ENCODE data around the gene ABCB9. TPM values are rescaled to one million over a fixed set of nuclear protein-coding genes. Genes with fewer than 3 reads are reported as not detected.

The ABCB9 gene
- total RNA-seq, 1 experiment from 2014 or later = 20.9 TPM

- ATAC-seq = no peak
- no peaks in the 10 kb centered on the region for H4K20me1 ChIP-seq (ENCODE audit: low read length)
- H2AFZ ChIP-seq (ENCODE audit: low read length) = no peak overlapping the region
- H3K4me3 ChIP-seq (ENCODE audit: low read length) = no peak overlapping the region
- POLR2A ChIA-PET (ENCODE audit: unreplicated experiment) = no interaction called here
- no peak overlapping the region for H3K27ac ChIP-seq (ENCODE audit: low read length)
- no peak for DNase-seq
- H3K9me3 ChIP-seq (ENCODE audit: low read length) = no peaks in the 10 kb centered on the region
- no peak for TF ChIP-seq EZH2 (IDR thresholded peaks at IDR 0.05; ENCODE audit: low read length, unreplicated experiment)
- no peak for TF ChIP-seq EZH2phosphoT487 (IDR thresholded peaks at IDR 0.05; ENCODE audit: borderline replicate concordance, low read length)
- no peak for TF ChIP-seq CTCF (conservative IDR thresholded peaks at IDR 0.05; ENCODE audit: low read depth, low read length)
- no peaks in the 10 kb centered on the region for H3K27me3 ChIP-seq (ENCODE audit: low read length)
- intact Hi-C loops (cut with micrococcal nuclease) = no loop called here
- peaks cover 42% of the 10 kb centered on the region for H3K79me2 ChIP-seq (ENCODE audit: low read length)
- H3K36me3 ChIP-seq (ENCODE audit: low read depth, low read length) = peaks cover 2% of the 10 kb centered on the region; the same call in 1 of the 2 replicates
- H3K9ac ChIP-seq (ENCODE audit: low read length) = no peak overlapping the region
- no TSS peak for BruUV-seq (replicated peaks)
- H3K4me1 ChIP-seq (ENCODE audit: insufficient read depth, low read length) = peaks cover 19% of the 10 kb centered on the region
- CTCF ChIA-PET = interaction anchor here (0.7 kb wide), 1 partner anchor 132 kb away, joined by 5 read pairs; no protein-coding TSS in a partner anchor
- H3K4me2 ChIP-seq (ENCODE audit: low read length) = no peak overlapping the region
- no peaks in the 10 kb centered on the region for H3F3A ChIP-seq (ENCODE audit: low read length, unreplicated experiment)
- no peaks in the 10 kb centered on the region for H3K9me2 ChIP-seq (replicated peaks; ENCODE audit: low read length)
These were observed 17.7 kb upstream of the ABCB9 start for GRCh38 chr12:122983789-122984515.

- no peak for ATAC-seq
These were observed 16.9 kb upstream of the ABCB9 start for GRCh38 chr12:122982963-122983788.

More at GRCh38 chr12:122982963-122983788, 16.9 kb upstream of the ABCB9 start:
- no peaks in the 10 kb centered on the region for H3F3A ChIP-seq (ENCODE audit: low read length, unreplicated experiment)
- intact Hi-C loops (cut with micrococcal nuclease) = no loop called here
- H3K27ac ChIP-seq (ENCODE audit: low read length) = no peak overlapping the region
- H3K79me2 ChIP-seq (ENCODE audit: low read length) = peaks cover 42% of the 10 kb centered on the region
- ChIA-PET POLR2A (ENCODE audit: unreplicated experiment) (no interaction called here), CTCF (no interaction called here)
- H3K9me3 ChIP-seq (ENCODE audit: low read length) = no peaks in the 10 kb centered on the region
- no peak for DNase-seq
- peaks cover 19% of the 10 kb centered on the region for H3K4me1 ChIP-seq (ENCODE audit: insufficient read depth, low read length)
- H4K20me1 ChIP-seq (ENCODE audit: low read length) = no peaks in the 10 kb centered on the region
- TF ChIP-seq EZH2 (IDR thresholded peaks at IDR 0.05; ENCODE audit: low read length, unreplicated experiment) (no peak), CTCF (conservative IDR thresholded peaks at IDR 0.05; ENCODE audit: low read depth, low read length) (no peak), EZH2phosphoT487 (IDR thresholded peaks at IDR 0.05; ENCODE audit: borderline replicate concordance, low read length) (no peak)
- peaks cover 2% of the 10 kb centered on the region; the same call in 1 of the 2 replicates for H3K36me3 ChIP-seq (ENCODE audit: low read depth, low read length)
- no peak overlapping the region for H2AFZ ChIP-seq (ENCODE audit: low read length)
- H3K9me2 ChIP-seq (replicated peaks; ENCODE audit: low read length) = no peaks in the 10 kb centered on the region
- no peaks in the 10 kb centered on the region for H3K27me3 ChIP-seq (ENCODE audit: low read length)
- H3K4me2 ChIP-seq (ENCODE audit: low read length) = peak overlapping the region; percentile 99; the same call in 1 of the 2 replicates
- no peak overlapping the region for H3K9ac ChIP-seq (ENCODE audit: low read length)
- no TSS peak for BruUV-seq (replicated peaks)
- H3K4me3 ChIP-seq (ENCODE audit: low read length) = no peak overlapping the region
